Activated CD4-positive, alpha-beta T cell treated with anti-CD3 and anti-CD28 coated beads, Interleukin-2, amount 50 U/mL, for 48 hours (primary cell): ENCODE data around the gene C1orf94.
"Not testable (repeated sequence)": the region's sequence is repeated elsewhere in the genome, so short reads cannot be mapped to it uniquely, and the experiment has no call there.

Experiments
- DNase-seq, 2 experiments: peaks; one replicate each; pipeline ENCODE4 v3.0.0-alpha.2; 2020

The C1orf94 gene

GRCh38 chr1:34165422-34165921 lies 11.2 kb upstream of the C1orf94 start:
- no peak for DNase-seq

- DNase-seq: no peak
Observed at GRCh38 chr1:34166191-34166624, 10.5 kb upstream of the C1orf94 start.

DNA sequence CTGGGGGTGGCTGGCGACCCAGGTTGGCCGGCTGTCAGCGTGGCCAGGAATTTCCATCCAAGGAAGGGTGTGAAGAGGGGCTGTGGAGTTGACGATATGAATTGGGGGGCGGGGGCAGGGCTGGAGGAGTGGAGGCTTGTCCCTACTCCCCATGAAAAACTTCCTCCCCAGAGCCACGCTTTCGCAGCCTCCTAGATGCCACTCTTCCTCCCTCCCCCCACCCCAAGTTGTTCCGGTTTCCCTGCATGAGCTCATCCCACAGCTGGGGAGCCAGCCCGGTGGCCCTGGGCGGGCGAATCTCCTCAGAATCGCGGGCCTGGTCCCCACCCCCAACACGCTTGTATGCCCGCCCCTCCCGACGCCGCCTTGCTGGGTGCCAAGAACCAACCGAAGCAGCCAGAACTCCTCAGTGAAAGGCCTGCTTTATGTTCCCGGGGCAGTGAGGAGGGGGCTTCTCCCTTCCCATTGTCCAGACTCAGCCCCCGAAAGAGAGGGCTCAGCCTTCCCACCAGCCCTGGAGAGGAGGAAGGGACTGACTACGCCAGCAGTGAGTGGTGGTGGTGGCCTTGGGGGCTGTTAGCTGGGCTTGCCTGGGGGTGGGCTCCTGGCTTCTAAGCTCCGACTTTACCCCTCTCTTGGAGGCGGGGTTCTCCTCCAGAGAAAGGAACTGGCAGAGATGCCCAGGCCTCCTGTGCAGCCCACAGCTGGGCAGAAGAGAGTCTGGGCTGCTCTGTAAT lies 9.9 kb upstream of the C1orf94 start:
- no peak for DNase-seq

DNA sequence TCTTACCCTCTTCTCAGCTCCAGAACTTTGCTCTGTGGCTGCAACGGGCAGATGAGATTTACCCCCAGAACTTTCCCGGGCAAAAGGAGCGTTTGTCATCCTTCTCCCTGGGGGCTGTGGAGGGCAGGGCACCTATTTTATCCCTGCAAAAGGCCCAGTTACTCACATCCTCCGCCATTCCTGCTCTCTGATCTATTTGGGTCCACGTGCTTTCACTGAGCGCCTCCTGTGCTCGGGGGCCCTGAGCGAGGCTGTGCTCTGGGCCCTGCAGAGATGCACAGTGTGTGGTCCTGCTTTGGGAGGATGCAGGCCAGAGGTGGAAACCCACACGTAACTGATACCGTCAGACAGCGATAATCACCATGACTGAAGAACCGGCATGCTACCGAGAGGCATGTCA lies 9.3 kb upstream of the C1orf94 start:
- no peak for DNase-seq

- DNase-seq: no peak
Observed at GRCh38 chr1:34175744-34176143, 963 bp upstream of the C1orf94 start.

DNA sequence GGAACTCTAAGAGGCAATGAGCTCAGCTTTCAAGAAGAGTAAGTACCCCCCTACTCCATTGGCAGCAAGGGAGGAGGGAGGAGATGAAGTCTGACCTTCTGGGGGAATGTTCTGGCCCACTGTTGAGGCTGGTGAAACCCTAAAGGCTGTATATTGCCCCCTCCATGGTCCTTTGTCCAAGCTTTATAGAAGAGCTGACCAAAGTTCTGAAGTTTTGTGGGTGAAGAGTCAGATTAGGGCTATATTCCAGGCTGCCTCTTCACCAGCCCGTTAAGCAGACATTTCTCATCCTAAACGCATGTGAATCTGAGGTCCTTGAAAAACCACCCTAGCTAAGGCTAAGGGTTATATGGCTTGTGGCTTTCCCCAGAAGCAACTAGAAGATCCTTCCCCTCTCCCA lies 1.4 kb downstream of the C1orf94 start:
- no peak for DNase-seq

DNA sequence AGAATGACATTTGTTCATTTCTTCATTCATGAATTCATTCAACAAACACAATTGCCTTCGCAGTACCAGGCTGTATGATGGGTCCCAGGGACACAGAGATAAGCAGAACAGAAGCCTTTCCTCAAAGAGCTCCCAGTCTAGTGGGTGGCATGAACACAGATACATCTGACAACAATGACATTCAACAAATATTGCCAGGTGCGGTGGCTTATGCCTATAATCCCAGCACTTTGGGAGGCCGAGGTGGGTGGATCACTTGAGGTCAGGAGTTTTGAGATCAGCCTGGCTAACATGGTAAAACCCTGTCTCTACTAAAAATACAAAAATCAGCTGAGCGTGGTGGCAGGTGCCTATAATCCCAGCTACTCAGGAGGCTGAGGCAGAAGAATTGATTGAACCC lies 6.7 kb downstream of the C1orf94 start:
- not testable (repeated sequence) for DNase-seq

GRCh38 chr1:34186741-34187494 lies 10.2 kb downstream of the C1orf94 start:
- DNase-seq: no peak

GRCh38 chr1:34188418-34188817 lies 11.7 kb downstream of the C1orf94 start:
- no peak for DNase-seq

- DNase-seq: no peak
Observed at GRCh38 chr1:34188985-34189384, 12.3 kb downstream of the C1orf94 start.

DNA sequence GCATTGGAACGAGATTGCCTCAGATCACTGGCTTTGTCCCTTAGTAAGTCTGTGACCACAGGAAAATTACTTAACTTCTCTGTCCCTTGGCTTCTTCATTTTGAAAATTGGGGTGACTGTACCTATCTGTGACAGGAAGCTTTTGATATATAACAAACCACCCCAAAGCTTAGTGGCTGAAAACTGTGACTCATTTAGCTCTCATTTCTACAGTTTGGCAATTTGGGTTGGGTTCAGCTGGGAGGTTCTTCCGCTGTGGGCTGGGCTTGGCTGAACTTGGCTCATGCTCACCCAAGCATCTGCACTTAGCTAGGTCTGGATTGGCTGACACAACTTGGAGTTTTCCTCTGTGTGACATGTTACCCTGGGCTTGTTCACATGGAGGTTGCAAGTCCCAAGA lies 14.0 kb downstream of the C1orf94 start:
- no peak for DNase-seq

GRCh38 chr1:34192621-34193020 lies 15.9 kb downstream of the C1orf94 start:
- no peak for DNase-seq

GRCh38 chr1:34199927-34200326 lies 23.2 kb downstream of the C1orf94 start:
- no peak for DNase-seq

GRCh38 chr1:34212673-34213072 lies 36.0 kb downstream of the C1orf94 start:
- DNase-seq: no peak

- no peak for DNase-seq
Observed at GRCh38 chr1:34213956-34214355, 37.2 kb downstream of the C1orf94 start.

DNA sequence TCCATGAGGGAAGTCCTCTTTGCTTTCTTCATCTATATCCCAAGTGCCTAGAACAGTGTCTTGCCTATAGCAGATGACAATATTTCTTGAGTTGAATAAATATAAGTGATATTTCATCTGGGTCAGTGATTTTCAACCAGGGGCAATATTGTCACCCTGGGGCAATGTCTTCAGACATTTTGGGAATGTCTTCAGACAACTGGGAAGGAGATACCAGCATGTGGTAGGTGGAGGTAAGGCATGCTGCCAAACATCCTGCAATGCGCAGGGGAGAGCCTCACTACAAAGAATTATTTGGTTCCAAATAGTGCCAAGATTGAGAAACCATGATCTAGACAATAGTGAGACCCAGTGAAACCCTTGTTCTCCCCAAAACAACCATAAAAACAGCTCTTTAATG lies 54.7 kb downstream of the C1orf94 start:
- DNase-seq: no peak

GRCh38 chr1:34235594-34235993 lies 58.9 kb downstream of the C1orf94 start:
- DNase-seq: no peak

GRCh38 chr1:34236089-34236488 lies 59.4 kb downstream of the C1orf94 start:
- DNase-seq: no peak

DNA sequence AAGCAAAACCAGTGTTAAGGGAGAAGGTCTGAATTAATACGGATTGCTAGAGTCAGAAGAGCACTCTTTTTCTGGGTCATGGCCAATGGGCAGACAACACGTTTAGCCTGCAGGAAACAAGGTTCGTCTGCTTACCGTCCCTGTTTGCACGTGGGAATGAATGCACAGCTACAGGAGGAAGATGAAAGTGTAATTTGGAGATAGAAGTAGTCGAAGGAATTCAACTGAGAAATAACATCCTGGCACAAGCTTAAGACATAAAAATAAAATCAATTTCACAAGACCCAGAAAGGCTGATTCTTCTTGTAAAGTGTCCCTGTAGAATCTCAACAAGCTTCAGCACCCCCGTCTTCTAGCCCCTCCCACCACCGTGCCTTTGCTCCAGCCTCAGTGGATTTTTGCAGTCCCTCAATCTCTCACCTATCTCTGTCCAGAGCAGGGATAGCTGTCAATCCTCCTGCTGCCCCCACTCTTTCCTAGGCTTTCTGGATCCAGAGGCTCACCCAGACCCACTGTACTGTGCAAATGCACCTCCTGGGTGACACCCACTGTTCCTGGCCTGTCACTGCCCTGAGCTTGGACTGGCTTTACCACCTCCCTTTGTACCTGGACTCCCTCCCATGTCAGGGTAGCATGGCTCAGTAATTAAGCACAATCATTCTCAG lies 60.6 kb downstream of the C1orf94 start:
- no peak for DNase-seq

DNA sequence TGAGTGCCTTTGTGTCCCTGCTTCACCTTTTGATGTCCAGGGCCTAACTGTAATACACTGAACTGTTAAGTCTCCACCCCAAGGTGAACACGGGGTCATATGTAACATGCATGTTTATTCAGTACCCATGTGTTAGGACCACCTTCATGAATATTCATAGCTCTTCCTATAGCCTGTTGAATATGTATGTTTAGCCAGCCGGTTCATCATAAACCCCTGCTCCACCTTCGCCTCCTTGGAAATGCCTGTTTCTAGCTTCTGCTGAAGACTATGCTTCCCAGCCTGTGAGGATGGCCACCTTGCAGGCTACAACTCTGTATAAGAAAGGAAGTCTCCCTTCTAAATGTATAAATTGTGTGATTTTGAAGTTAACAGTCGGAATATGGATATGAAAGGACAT lies 69.3 kb downstream of the C1orf94 start:
- DNase-seq: no peak

DNA sequence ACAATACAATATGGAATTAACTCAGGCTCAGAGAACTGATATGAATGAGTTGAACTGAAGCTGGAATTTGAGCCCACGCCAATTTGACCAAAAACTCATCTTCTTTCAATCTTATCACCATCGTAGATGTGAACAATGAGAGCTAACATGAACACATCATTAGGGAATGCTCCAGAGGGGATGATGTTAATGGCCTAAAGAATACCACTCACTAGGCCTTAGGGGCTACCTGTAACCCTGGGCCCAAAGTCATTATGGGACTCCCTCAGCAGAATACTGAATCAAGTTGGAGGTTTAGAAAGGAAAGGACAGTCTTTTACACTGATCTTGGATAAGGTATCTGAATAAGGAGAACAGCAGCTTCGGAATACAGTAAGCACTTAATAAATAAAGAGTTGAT lies 73.6 kb downstream of the C1orf94 start:
- DNase-seq: no peak

DNA sequence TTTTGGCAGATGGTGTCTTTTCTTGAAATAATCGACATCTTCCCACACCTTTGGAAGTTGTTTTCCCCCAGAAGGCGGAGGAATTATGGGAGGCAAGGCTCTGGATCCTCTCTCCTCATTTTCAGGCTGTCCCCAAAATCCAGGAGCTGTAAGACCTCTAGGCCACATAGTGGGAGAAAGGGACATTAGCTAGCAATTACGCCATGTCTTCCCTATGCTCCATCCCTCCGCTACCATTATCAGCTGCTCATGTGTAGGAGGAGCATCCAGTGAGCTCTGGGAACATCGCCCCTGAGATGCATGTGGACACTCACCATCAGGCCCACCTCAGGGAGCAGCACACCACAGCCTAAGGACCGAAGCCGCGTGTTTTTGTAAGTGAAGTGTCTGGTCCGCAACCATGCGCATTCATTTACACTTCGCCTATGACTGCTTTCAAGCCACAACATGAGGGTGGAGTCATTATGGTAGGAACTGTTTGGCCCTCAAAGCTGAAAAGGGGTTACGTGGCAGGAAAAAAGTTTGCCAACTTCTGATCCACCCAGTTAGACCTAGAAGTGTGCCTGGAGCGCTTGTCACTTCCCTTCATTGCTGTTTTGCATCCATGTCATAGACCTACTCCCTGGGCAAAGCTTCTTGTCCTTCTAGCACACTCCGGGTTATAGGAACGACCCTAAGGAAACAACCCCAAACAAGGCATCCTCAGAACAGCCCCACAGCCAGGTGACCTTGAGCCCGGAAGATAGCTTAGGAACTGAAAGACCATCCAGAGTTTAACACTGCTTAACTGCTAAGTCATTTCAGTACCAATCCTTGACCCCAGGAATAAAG lies 85.5 kb downstream of the C1orf94 start:
- DNase-seq: no peak

DNA sequence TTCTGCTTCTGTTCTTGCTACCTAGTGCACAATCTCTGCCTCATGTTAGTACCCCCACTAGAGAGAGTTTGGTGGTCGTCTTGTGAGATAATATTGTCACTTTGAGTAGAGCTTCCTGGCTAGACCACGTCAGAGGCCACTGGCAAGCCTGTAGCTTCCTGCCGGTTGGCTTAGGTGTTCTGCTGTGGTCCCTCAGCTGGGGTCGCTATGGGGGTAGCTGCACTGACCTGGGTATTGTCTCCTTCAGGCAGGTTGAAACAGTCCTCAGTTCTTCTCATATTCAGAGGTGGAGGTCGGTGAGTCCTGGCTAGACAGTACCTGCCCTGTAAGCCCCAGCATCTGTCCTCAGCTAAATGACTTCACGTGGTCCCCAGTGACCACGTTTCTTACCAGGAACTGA lies 86.2 kb downstream of the C1orf94 start:
- DNase-seq: no peak
